WTC11 (cell line): ENCODE data around the gene KDM2B. TPM values are rescaled to one million over a fixed set of nuclear protein-coding genes. Genes with fewer than 3 reads are reported as not detected.
A peak's percentile ranks its signal among the peaks of the same experiment; 100 is the strongest.

Source experiments
- ATAC-seq: fragments of 200-7000 bp; cut with Tn5 transposase; 2 replicates; pipeline ENCODE4 v1.10.0; 2021; ENCODE audit warnings: mild to moderate bottlenecking, moderate library complexity
- CTCF ChIA-PET: fragments of 300-600 bp; sonication (Branson Sonifier 250); formaldehyde crosslinking; loops from one replicate; lab custom pipeline; 2021; ENCODE audit warnings: antibody characterized with exemption; lab: Charles Lee
- POLR2A ChIA-PET: fragments of 350-600 bp; sonication (Branson Sonifier 250); formaldehyde crosslinking; loops from one replicate; lab custom pipeline; 2021; ENCODE audit warnings: antibody characterized with exemption; lab: Charles Lee
- DNase-seq: peaks from one replicate; pipeline ENCODE4 v3.0.0; 2021; ENCODE audit warnings: low spot score
- H3K27ac Mint-ChIP-seq: 2 replicates; pipeline ENCODE4 v1.8.0; 2021; ENCODE audit warnings: mixed read lengths
- H3K27me3 Mint-ChIP-seq: 2 replicates; pipeline ENCODE4 v1.8.0; 2021; ENCODE audit warnings: low read depth, mild to moderate bottlenecking, moderate library complexity, mixed read lengths
- H3K36me3 Mint-ChIP-seq: 2 replicates; pipeline ENCODE4 v1.8.0; 2021; ENCODE audit warnings: mixed read lengths
- H3K4me1 Mint-ChIP-seq: 2 replicates; pipeline ENCODE4 v1.8.0; 2022; ENCODE audit warnings: mixed read lengths
- H3K4me3 Mint-ChIP-seq: 2 replicates; pipeline ENCODE4 v1.8.0; 2021; ENCODE audit warnings: mild to moderate bottlenecking, moderate library complexity, mixed read lengths
- H3K9me3 Mint-ChIP-seq: 2 replicates; pipeline ENCODE4 v1.8.0; 2021; ENCODE audit warnings: mixed read lengths
- ATF1 ChIP-seq: sonication (generic); formaldehyde crosslinking; IDR thresholded peaks from 2 replicates; pipeline ENCODE4 v1.8.1; 2023; ENCODE audit warnings: mild to moderate bottlenecking, moderate library complexity, missing genetic modification reagents
- ATF2 ChIP-seq: sonication (generic); formaldehyde crosslinking; IDR thresholded peaks from 2 replicates; pipeline ENCODE4 v1.8.1; 2022; ENCODE audit warnings: low read depth, missing genetic modification reagents, borderline replicate concordance
- ATF3 ChIP-seq: sonication (generic); formaldehyde crosslinking; conservative IDR thresholded peaks from 2 replicates; pipeline ENCODE4 v1.8.1; 2022; ENCODE audit warnings: mild to moderate bottlenecking, missing genetic modification reagents
- E2F1 ChIP-seq: sonication (generic); formaldehyde crosslinking; IDR thresholded peaks from 2 replicates; pipeline ENCODE4 v1.8.0; 2022; ENCODE audit warnings: mild to moderate bottlenecking, missing genetic modification reagents
- E2F5 ChIP-seq: sonication (generic); formaldehyde crosslinking; IDR thresholded peaks from 2 replicates; pipeline ENCODE4 v1.8.1; 2022; ENCODE audit warnings: mild to moderate bottlenecking, moderate library complexity, missing genetic modification reagents
- ELF4 ChIP-seq: sonication (generic); formaldehyde crosslinking; IDR thresholded peaks from 2 replicates; pipeline ENCODE4 v1.8.1; 2022; ENCODE audit warnings: low read depth, mild to moderate bottlenecking, moderate library complexity, missing genetic modification reagents
- ESRRA ChIP-seq: sonication (generic); formaldehyde crosslinking; IDR thresholded peaks from 2 replicates; pipeline ENCODE4 v1.8.1; 2022; ENCODE audit warnings: mild to moderate bottlenecking, missing genetic modification reagents, borderline replicate concordance
- FOXK1 ChIP-seq: sonication (generic); formaldehyde crosslinking; IDR thresholded peaks from 2 replicates; pipeline ENCODE4 v1.8.0; 2022; ENCODE audit warnings: mild to moderate bottlenecking, moderate library complexity, missing genetic modification reagents
- FOXP4 ChIP-seq: sonication (generic); formaldehyde crosslinking; IDR thresholded peaks from 2 replicates; pipeline ENCODE4 v1.8.0; 2022; ENCODE audit warnings: mild to moderate bottlenecking, missing genetic modification reagents
- GRHL2 ChIP-seq: fragments of 250-450 bp; sonication (Bioruptor Pico); IDR thresholded peaks from 2 replicates; pipeline ENCODE4 v1.8.0; 2022; ENCODE audit warnings: mild to moderate bottlenecking, moderate library complexity; ENCODE audit not compliant: insufficient replicate concordance, severe bottlenecking
- NFATC4 ChIP-seq: fragments of 250-450 bp; sonication (Bioruptor Pico); IDR thresholded peaks from 2 replicates; pipeline ENCODE4 v1.9.0; 2021; ENCODE audit warnings: mild to moderate bottlenecking
- NFE2L1 ChIP-seq: sonication (generic); formaldehyde crosslinking; IDR thresholded peaks from 2 replicates; pipeline ENCODE4 v1.8.1; 2023; ENCODE audit warnings: missing genetic modification reagents
- PRDM15 ChIP-seq: sonication (generic); formaldehyde crosslinking; IDR thresholded peaks from 2 replicates; pipeline ENCODE4 v1.8.0; 2022; ENCODE audit warnings: missing genetic modification reagents
- SMAD3 ChIP-seq: sonication (generic); formaldehyde crosslinking; IDR thresholded peaks from 2 replicates; pipeline ENCODE4 v1.8.0; 2022; ENCODE audit warnings: missing genetic modification reagents, mild to moderate bottlenecking, borderline replicate concordance
- SMAD4 ChIP-seq: sonication (generic); formaldehyde crosslinking; IDR thresholded peaks from 2 replicates; pipeline ENCODE4 v1.8.0; 2022; ENCODE audit warnings: mild to moderate bottlenecking, missing genetic modification reagents
- TEAD4 ChIP-seq: sonication (generic); formaldehyde crosslinking; IDR thresholded peaks from 2 replicates; pipeline ENCODE4 v1.8.0; 2022; ENCODE audit warnings: mild to moderate bottlenecking, missing genetic modification reagents
- USF1 ChIP-seq: sonication (generic); formaldehyde crosslinking; IDR thresholded peaks from 2 replicates; pipeline ENCODE4 v1.8.0; 2022; ENCODE audit warnings: mild to moderate bottlenecking, missing genetic modification reagents
- ZNF138 ChIP-seq: sonication (generic); formaldehyde crosslinking; conservative IDR thresholded peaks from 2 replicates; pipeline ENCODE4 v1.8.1; 2022; ENCODE audit warnings: mild to moderate bottlenecking, moderate library complexity, missing genetic modification reagents
- ZNF232 ChIP-seq: sonication (generic); formaldehyde crosslinking; IDR thresholded peaks from 2 replicates; pipeline ENCODE4 v1.8.0; 2022; ENCODE audit warnings: mild to moderate bottlenecking, missing genetic modification reagents
- ZNF281 ChIP-seq: sonication (generic); formaldehyde crosslinking; IDR thresholded peaks from 2 replicates; pipeline ENCODE4 v1.8.0; 2023; ENCODE audit warnings: mild to moderate bottlenecking, missing genetic modification reagents
- ZNF396 ChIP-seq: fragments of 250-450 bp; sonication (Bioruptor Pico); IDR thresholded peaks from 2 replicates; pipeline ENCODE4 v1.8.0; 2021; ENCODE audit warnings: mild to moderate bottlenecking, moderate library complexity, borderline replicate concordance
- ZNF423 ChIP-seq: fragments of 250-450 bp; sonication (Bioruptor Pico); IDR thresholded peaks from 2 replicates; pipeline ENCODE4 v2.1.2; 2022; ENCODE audit warnings: mild to moderate bottlenecking, moderate library complexity
- ZNF671 ChIP-seq: fragments of 250-450 bp; sonication (Bioruptor Pico); IDR thresholded peaks from 2 replicates; pipeline ENCODE4 v1.8.0; 2021; ENCODE audit warnings: mild to moderate bottlenecking
- total RNA-seq: library from RNA; stranded (reverse); gene quantifications from 3 replicates; pipeline ENCODE4 v1.2.3, GENCODE V29; 2021

KDM2B gene
- total RNA-seq, 1 experiment from 2014 or later, result 147 TPM

GRCh38 chr12:121451961-121452339 lies 128.9 kb downstream of the KDM2B start:
- Mint-ChIP-seq H3K9me3 (no peaks in the 10 kb centered on the region), H3K27me3 (no peaks in the 10 kb centered on the region), H3K4me1 (peaks cover 21% of the 10 kb centered on the region), H3K4me3 (no peak overlapping the region), H3K36me3 (peaks cover 13% of the 10 kb centered on the region), H3K27ac (peak overlapping the region; percentile 45; the same call in 1 of the 2 replicates)
- DNase-seq (no peak), ATAC-seq (no peak)
- TF ChIP-seq ATF1 (CRISPR knock-in tag) (no peak), ZNF281 (CRISPR knock-in tag) (no peak), ZNF138 (CRISPR knock-in tag) (no peak), E2F5 (CRISPR knock-in tag) (no peak), GRHL2 (no peak), NFATC4 (CRISPR knock-in tag) (no peak), FOXK1 (CRISPR knock-in tag) (no peak), PRDM15 (CRISPR knock-in tag) (no peak), ATF2 (no peak), SMAD3 (no peak), FOXP4 (CRISPR knock-in tag) (no peak)
- POLR2A ChIA-PET, result no interaction called here
- CTCF ChIA-PET, result interaction anchor here (8.7 kb wide), 1 partner anchor 8 kb away, joined by 71 read pairs; no protein-coding TSS in a partner anchor

- ChIA-PET CTCF (interaction anchor here (1.0 kb wide), 1 partner anchor 30 kb away, joined by 3 read pairs; no protein-coding TSS in a partner anchor), POLR2A (interaction anchor here (0.5 kb wide), 1 partner anchor 10 kb away, joined by 3 read pairs; no protein-coding TSS in a partner anchor)
- Mint-ChIP-seq H3K9me3 (no peaks in the 10 kb centered on the region), H3K4me1 (peaks cover 6% of the 10 kb centered on the region), H3K27ac (peak overlapping the region; percentile 82), H3K36me3 (peaks cover 17% of the 10 kb centered on the region), H3K27me3 (no peaks in the 10 kb centered on the region; the same call in 1 of the 2 replicates), H3K4me3 (no peak overlapping the region)
- DNase-seq (no peak), ATAC-seq (no peak)
- TF ChIP-seq ESRRA (CRISPR knock-in tag) (no peak), E2F1 (CRISPR knock-in tag) (no peak), GRHL2 (no peak), TEAD4 (CRISPR knock-in tag) (no peak), NFE2L1 (CRISPR knock-in tag) (no peak), ATF3 (CRISPR knock-in tag) (no peak), ZNF423 (CRISPR knock-in tag) (no peak), ZNF232 (CRISPR knock-in tag) (no peak), ZNF396 (CRISPR knock-in tag) (no peak), ZNF671 (CRISPR knock-in tag) (no peak), USF1 (no peak), ELF4 (CRISPR knock-in tag) (no peak), SMAD4 (CRISPR knock-in tag) (no peak), ATF1 (CRISPR knock-in tag) (no peak)
- TF ChIP-seq, all 79 proteins: peak for 0
These were observed 132.0 kb downstream of the KDM2B start for GRCh38 chr12:121448771-121449315.
